ENCODE results near the gene CARHSP1.

- TF ChIP-seq CTCF (IDR thresholded peaks at IDR 0.05; ENCODE audit: insufficient read depth, low read depth, low read length): no peak
- no peak for TF ChIP-seq EZH2 (IDR thresholded peaks at IDR 0.05; ENCODE audit: insufficient read depth, low read length)
Measured at GRCh38 chr16:8865145-8865882, 3.5 kb downstream of the CARHSP1 start.
